GM12873 (cell line): ENCODE results near the gene ART3.

Experiments
- CTCF ChIP-seq: IDR thresholded peaks from 2 replicates; pipeline ENCODE4 v1.5.1; 2012; ENCODE audit warnings: low read depth, mild to moderate bottlenecking, moderate library complexity, low read length, control low read depth; ENCODE audit not compliant: insufficient read depth; ENCODE audit errors: missing control alignments

The ART3 gene

GRCh38 chr4:76160355-76160754 is 85.8 kb downstream of the ART3 start:
- no peak for TF ChIP-seq CTCF
